Prostate gland (tissue), 2 donors: Measurements from ENCODE around the gene CACNA1S.

Source experiments
- CTCF ChIP-seq, 4 experiments: fragments of 200-600 bp in 2 of 4; fragments of 450-650 bp in 2 of 4; sonication (generic) in 2 of 4; IDR thresholded peaks; 1 replicate in 3 of 4; 2 replicates in 1 of 4; pipeline ENCODE4 v1.5.1; 2016 to 2019; ENCODE audit warnings: antibody characterized with exemption in 4 of 4, mild to moderate bottlenecking in 2 of 4, moderate library complexity in 2 of 4
- POLR2A ChIP-seq: fragments of 450-650 bp; IDR thresholded peaks from one replicate; pipeline ENCODE4 v1.6.1; 2016; ENCODE audit warnings: antibody characterized with exemption, mild to moderate bottlenecking
- POLR2AphosphoS5 ChIP-seq: sonication (generic); formaldehyde crosslinking; IDR thresholded peaks from one replicate; pipeline ENCODE4 v1.6.1; 2017; ENCODE audit warnings: antibody characterized with exemption

GRCh38 chr1:201089596-201089995, 22.6 kb downstream of the CACNA1S start:
- TF ChIP-seq POLR2AphosphoS5 (no peak), POLR2A (no peak), CTCF (IDR thresholded peaks at IDR 0.05) (no peak)
